ENCODE results near the gene NDRG2. TPM values are rescaled to one million over a fixed set of nuclear protein-coding genes. Genes with fewer than 3 reads are reported as not detected.
A peak's percentile ranks its signal among the peaks of the same experiment; 100 is the strongest.

Gene NDRG2
- total and polyA plus RNA-seq, 9 of the 15 experiments (the other 6 are each of a cell fraction or from before 2014, with no cell fraction given), result 10.1 to 105 (median 41.0) TPM

DNA sequence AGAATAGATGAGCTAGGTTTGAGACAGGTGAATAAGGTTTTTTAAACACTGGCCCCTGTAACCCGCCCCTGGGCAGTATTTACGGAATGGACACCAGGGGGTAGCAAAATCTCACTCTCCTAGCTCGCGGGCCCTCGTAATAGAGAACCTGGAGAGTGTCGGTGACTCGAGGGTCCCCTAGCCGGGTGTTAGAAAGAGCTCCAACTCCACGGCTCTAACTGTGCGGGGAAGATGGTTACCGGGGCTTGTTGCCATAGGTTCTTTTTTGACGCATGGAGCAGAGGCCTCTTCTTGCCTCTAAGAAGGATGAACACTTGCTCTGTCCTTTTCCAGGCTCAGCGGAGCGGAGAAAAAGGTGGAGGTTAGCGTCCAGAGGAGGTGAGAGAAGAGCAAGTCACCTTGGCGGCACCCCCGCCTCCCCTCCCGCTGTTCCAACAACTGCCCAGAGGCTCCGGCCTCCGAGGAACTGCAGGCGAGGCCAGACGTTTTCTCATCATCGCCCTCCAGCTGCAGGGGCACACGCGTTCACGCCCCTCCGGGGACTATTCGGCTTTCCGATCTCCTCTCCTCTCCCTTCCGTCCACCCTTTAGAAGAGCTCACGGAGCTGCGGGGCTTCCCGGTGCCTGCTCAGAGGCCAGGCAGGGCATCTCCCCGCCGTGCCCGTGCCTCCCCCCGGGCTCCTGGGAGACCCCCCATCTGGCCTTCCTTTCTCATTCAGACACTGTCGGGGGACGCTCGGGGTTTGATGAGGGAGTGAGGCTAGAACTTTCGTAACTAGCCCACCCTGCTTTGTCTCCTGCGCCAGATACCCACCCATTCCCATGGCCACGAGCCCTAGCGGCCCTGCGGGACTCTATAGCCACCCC is 43.9 kb upstream of the NDRG2 start:
- no peak overlapping the region for H3K4me3 ChIP-seq
- H3K9me1 ChIP-seq (ENCODE audit: control insufficient read depth, insufficient read depth, low read length), result no peaks in the 10 kb centered on the region
- peaks cover 2 to 36% of the 10 kb centered on the region in 2 experiments; a peak in 3 of 5 replicates for H3K4me1 ChIP-seq (replicated peaks in 1 of 2; ENCODE audit: control insufficient read depth in 2 of 2, insufficient read depth in 2 of 2, low read length in 2 of 2)
- no peaks in the 10 kb centered on the region for H3K9me3 ChIP-seq (replicated peaks; ENCODE audit: control insufficient read depth, insufficient read depth, low read depth, low read length)
- no peaks in the 10 kb centered on the region for H3K27me3 ChIP-seq (ENCODE audit: control insufficient read depth in 2 of 2, insufficient read depth in 2 of 2, low read length in 2 of 2)
- no peaks in the 10 kb centered on the region for H4K20me1 ChIP-seq (replicated peaks; ENCODE audit: control insufficient read depth, insufficient read depth, low read length)
- ATAC-seq (peak; percentile 81), FAIRE-seq (peak; percentile 82), DNase-seq (ENCODE audit: extremely low read depth in 1 of 4, low spot score in 3 of 4) (peak; percentile 61 to 75 (median 65))
- H3K4me2 ChIP-seq (ENCODE audit: insufficient read depth, low read length), result peak overlapping the region; percentile 49
- POLR2A ChIA-PET, result interaction anchor here (0.6 to 0.8 kb wide), 3 partner anchors 19 to 70 kb away, joined by 3 to 4 read pairs (median 3); partner anchors contain the start of gene SLC39A2
- peak overlapping the region in 1 of 2 experiments; percentile 42; a peak in 2 of 4 replicates for H3K9ac ChIP-seq (ENCODE audit: insufficient read depth in 1 of 2, low read depth in 2 of 2, low read length in 2 of 2)
- intact Hi-C loops (cut with micrococcal nuclease), result loop anchor here (1.0 kb wide), 2 partner anchors 22 to 36 kb away; no protein-coding TSS in a partner anchor
- no peaks in the 10 kb centered on the region; the same call in 2 of the 3 replicates for H3K79me2 ChIP-seq (ENCODE audit: control insufficient read depth, insufficient read depth, low read length)
- 10% methylated on average over 26 of the region's 45 CpGs for WGBS (ENCODE audit: insufficient coverage, low coverage, missing lambda C conversion rate)
- BruUV-seq (replicated peaks), result no TSS peak
- no peak overlapping the region for H3K27ac ChIP-seq (ENCODE audit: extremely low read depth, low read depth, low read length)
- in situ Hi-C loops (cut with MboI), result no loop called here
- CTCF ChIA-PET (ENCODE audit: low intra/inter-chr PET ratio), result interaction anchor here (0.6 to 4.6 kb wide), 4 partner anchors 24 to 311 kb away, joined by 3 to 54 read pairs (median 10); no protein-coding TSS in a partner anchor
- peak overlapping the region; percentile 80 for H2AFZ ChIP-seq (ENCODE audit: low read depth, low read length)
- no peaks in the 10 kb centered on the region for H3K36me3 ChIP-seq (ENCODE audit: control insufficient read depth, insufficient read depth, low read length)
- TF ChIP-seq E2F6 (IDR thresholded peaks at IDR 0.05; ENCODE audit: borderline replicate concordance in 1 of 2, extremely low read depth in 1 of 2, insufficient read depth in 1 of 2, insufficient read length in 1 of 2, low read depth in 1 of 2, low read length in 1 of 2, poor library complexity in 1 of 2, severe bottlenecking in 1 of 2), result no peak
- TF ChIP-seq SOX6 (IDR thresholded peaks at IDR 0.05), result no peak
- TF ChIP-seq, protein P1, sequence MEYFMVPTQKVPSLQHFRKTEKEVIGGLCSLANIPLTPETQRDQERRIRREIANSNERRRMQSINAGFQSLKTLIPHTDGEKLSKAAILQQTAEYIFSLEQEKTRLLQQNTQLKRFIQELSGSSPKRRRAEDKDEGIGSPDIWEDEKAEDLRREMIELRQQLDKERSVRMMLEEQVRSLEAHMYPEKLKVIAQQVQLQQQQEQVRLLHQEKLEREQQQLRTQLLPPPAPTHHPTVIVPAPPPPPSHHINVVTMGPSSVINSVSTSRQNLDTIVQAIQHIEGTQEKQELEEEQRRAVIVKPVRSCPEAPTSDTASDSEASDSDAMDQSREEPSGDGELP (CRISPR knock-in tag; IDR thresholded peaks at IDR 0.05; ENCODE audit: borderline replicate concordance), result peak; percentile 22; the same call in 1 of the 2 replicates
- peak; percentile 66 for TF ChIP-seq SMC3 (conservative IDR thresholded peaks at IDR 0.05; ENCODE audit: insufficient read depth, low read depth, low read length)
- TF ChIP-seq, protein P2, sequence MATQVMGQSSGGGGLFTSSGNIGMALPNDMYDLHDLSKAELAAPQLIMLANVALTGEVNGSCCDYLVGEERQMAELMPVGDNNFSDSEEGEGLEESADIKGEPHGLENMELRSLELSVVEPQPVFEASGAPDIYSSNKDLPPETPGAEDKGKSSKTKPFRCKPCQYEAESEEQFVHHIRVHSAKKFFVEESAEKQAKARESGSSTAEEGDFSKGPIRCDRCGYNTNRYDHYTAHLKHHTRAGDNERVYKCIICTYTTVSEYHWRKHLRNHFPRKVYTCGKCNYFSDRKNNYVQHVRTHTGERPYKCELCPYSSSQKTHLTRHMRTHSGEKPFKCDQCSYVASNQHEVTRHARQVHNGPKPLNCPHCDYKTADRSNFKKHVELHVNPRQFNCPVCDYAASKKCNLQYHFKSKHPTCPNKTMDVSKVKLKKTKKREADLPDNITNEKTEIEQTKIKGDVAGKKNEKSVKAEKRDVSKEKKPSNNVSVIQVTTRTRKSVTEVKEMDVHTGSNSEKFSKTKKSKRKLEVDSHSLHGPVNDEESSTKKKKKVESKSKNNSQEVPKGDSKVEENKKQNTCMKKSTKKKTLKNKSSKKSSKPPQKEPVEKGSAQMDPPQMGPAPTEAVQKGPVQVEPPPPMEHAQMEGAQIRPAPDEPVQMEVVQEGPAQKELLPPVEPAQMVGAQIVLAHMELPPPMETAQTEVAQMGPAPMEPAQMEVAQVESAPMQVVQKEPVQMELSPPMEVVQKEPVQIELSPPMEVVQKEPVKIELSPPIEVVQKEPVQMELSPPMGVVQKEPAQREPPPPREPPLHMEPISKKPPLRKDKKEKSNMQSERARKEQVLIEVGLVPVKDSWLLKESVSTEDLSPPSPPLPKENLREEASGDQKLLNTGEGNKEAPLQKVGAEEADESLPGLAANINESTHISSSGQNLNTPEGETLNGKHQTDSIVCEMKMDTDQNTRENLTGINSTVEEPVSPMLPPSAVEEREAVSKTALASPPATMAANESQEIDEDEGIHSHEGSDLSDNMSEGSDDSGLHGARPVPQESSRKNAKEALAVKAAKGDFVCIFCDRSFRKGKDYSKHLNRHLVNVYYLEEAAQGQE (IDR thresholded peaks at IDR 0.05; ENCODE audit: borderline replicate concordance), result peak; percentile 81
- TF ChIP-seq, protein P2 (CRISPR knock-in tag; IDR thresholded peaks at IDR 0.05; ENCODE audit: low read depth), result no peak
- no peak for TF ChIP-seq COPS2 (conservative IDR thresholded peaks at IDR 0.05)
- TF ChIP-seq POLR2G (IDR thresholded peaks at IDR 0.05; ENCODE audit: low read depth, low read length), result no peak

All from K562 (cell line).